Fibroblast of pulmonary artery (primary cell): ENCODE measurements around the gene ADORA1.

ENCODE experiments used
- DNase-seq: peaks from one replicate; pipeline ENCODE4 v3.0.0-alpha.2; 2010; ENCODE audit warnings: low read depth
- H3K4me3 ChIP-seq: replicated peaks from 2 replicates; pipeline ENCODE4 v1.5.1; 2011; ENCODE audit warnings: low read depth, mild to moderate bottlenecking, control low read depth, low read length, moderate library complexity
- TF ChIP-seq, protein P1 (sequence below): IDR thresholded peaks from 2 replicates; pipeline ENCODE4 v1.5.1; 2011; ENCODE audit warnings: mild to moderate bottlenecking, control low read depth, low read length, inconsistent platforms; ENCODE audit errors: missing control alignments

Gene ADORA1

DNA sequence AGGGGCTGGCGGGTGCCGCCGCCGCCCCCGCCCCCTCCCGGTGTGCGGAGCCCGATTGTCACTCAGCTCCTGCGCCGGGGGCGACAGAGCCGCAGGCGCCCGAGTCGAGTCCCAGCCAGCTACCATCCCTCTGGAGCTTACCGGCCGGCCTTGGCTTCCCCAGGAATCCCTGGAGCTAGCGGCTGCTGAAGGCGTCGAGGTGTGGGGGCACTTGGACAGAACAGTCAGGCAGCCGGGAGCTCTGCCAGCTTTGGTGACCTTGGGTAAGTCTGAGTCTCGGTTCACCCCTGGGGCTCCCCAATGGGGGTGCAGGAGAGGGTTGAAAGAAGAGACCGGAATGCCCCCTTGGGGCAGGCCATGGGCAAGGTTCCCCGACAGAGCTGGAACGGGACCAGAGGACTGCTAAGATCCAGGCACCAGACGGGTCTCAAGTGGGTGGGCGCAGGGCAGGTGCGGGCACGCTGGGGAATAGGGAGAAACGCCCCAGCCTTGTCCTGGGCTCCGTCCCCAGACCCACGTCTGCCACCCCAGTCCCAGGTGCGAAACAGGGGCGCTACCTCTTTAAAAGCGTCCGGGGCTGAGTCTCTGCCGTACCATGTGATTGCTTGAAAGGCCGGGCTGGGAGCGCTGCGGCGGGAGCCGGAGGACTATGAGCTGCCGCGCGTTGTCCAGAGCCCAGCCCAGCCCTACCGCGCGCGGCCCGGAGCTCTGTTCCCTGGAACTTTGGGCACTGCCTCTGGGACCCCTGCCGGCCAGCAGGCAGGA is at the start of gene ADORA1:
TSS of gene ADORA1 (plus strand) at position 61 of the 765 bp plus-strand sequence. CDS start 1,116 bp downstream, outside the sequence.
- peak within 1 kb of the TSS; percentile 36 for H3K4me3 ChIP-seq
- DNase-seq: peak; percentile 58
- TF ChIP-seq, protein P1, sequence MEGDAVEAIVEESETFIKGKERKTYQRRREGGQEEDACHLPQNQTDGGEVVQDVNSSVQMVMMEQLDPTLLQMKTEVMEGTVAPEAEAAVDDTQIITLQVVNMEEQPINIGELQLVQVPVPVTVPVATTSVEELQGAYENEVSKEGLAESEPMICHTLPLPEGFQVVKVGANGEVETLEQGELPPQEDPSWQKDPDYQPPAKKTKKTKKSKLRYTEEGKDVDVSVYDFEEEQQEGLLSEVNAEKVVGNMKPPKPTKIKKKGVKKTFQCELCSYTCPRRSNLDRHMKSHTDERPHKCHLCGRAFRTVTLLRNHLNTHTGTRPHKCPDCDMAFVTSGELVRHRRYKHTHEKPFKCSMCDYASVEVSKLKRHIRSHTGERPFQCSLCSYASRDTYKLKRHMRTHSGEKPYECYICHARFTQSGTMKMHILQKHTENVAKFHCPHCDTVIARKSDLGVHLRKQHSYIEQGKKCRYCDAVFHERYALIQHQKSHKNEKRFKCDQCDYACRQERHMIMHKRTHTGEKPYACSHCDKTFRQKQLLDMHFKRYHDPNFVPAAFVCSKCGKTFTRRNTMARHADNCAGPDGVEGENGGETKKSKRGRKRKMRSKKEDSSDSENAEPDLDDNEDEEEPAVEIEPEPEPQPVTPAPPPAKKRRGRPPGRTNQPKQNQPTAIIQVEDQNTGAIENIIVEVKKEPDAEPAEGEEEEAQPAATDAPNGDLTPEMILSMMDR: no peak

DNA sequence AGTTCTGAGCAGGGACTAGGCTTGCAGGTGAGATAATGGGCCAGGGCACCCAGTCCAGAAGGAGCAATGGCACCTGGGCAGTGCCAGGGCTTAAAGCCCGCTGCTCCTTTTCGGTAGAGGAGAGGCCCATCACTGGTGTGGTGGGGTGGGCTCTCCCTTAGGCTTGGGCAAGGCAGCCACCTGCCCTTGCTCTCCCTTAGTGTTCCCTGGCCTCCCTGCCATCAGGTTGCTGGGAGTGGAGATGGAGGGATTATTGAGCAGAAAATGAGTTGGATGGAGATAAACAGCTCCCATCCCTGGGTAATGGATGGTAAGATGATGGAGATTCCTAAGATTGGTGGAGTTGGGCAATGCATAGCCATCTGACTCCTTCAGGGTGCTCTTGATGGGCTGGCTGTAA is 49.6 kb upstream of the ADORA1 start:
- TF ChIP-seq, protein P1: no peak
- DNase-seq: no peak
- no peak overlapping the region for H3K4me3 ChIP-seq

DNA sequence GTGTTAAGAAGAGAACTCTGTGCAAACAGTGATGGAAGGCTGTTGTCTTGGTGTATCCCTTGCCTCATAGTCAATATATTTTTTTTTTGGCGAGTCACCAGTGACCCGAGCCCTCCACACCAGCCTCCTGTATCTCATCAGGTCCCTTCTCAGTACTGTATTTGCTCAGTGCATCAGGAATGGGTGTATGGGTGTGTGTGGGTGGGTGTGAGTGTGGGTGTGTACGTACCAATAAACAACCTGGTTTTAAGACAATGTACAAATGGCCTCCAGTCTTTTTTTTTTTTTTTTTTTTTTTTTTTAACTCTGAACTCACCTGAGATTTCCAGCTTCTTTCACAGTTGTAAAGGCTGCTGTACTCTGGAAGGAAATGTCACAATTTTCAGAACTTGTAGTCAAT is 49.0 kb upstream of the ADORA1 start:
- no peak overlapping the region for H3K4me3 ChIP-seq
- TF ChIP-seq, protein P1: no peak
- DNase-seq: no peak

DNA sequence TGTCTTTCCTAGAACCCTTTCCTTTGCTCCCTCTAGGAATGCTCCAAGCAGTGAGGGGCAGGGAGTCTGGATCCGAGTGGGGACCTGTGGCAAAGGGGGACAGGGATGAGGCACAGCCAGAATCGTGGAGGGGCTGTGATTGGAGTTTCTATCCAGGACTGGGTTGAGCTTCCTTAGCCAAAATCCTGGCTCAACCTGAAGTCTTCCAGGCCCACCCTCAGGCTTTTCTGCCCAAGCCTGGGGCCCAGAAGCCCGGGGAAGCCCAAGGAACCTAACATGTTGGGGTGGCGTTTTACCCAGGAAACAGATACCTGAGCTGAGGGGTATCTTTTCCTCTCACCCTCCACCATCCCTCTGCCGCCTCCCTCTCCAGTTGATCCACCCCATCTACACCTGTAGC is 47.1 kb upstream of the ADORA1 start:
- DNase-seq: no peak
- H3K4me3 ChIP-seq: no peak overlapping the region
- TF ChIP-seq, protein P1: no peak

DNA sequence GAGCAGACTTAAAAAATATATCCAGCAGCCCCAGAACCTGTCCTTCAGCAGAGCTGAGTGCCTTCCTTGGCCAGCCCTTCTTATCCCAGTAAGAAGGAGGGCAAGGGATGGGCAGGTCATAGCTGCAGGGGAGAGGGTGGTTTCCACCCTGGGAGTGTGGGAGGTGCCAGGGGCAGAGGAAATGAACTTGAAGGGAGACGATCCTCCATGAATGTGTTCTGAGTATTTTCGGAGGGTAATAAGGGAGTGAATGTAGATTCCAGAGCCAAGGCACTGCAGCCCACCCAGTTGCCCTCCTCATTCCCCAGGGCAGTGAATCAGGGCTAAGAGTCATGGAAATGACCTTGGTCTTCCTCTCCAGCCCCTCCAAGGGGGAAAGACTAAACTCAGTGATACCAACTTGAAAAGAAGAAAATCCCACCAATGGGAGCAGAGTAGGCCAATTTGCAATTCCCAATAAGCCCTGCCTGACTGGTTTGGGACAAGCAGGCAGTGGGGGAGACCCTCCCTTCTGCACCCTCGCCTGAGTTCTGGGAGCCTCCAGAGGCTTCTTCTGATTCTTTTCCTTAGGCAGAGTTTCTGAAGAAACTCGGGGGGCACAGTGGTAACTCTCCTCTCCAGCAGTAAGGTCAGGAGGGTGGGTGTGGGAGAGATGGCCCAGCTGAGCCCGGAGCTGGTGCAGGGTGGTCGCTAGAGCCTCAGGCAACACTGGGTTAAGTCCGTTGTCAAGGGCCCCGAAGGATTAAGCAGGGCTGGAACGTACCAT is 45.9 kb upstream of the ADORA1 start:
- H3K4me3 ChIP-seq: no peak overlapping the region
- TF ChIP-seq, protein P1: no peak
- no peak for DNase-seq

DNA sequence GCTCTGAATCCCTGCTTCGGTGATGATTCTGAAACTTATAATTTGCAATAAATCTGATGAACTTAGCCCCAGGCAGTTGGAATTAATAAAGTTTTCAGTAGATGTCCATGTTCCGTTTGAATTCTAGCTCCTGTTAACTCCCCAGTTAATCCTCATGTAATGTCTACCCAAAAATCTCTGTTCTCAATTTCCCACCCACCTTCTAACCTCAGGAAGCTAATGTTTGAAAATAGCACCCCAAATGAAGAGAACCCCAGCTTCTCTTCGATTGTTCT is 45.4 kb upstream of the ADORA1 start:
- DNase-seq: no peak
- TF ChIP-seq, protein P1: no peak
- H3K4me3 ChIP-seq: no peak overlapping the region
